ENCODE data around the gene UGT1A7.

- TF ChIP-seq CTCF (IDR thresholded peaks at IDR 0.05), result no peak
- TF ChIP-seq POLR2AphosphoS5 (IDR thresholded peaks at IDR 0.05), result no peak
These were observed 79.5 kb downstream of the UGT1A7 start for GRCh38 chr2:233761040-233761769.
